Measurements from ENCODE around the gene FHIT. TPM values are rescaled to one million over a fixed set of nuclear protein-coding genes. Genes with fewer than 3 reads are reported as not detected.

Gene FHIT
- total and polyA plus RNA-seq, 10 of the 15 experiments (the other 5 are each of a cell fraction or from before 2014, with no cell fraction given), result 4.2 to 14.9 (median 9.4) TPM

GRCh38 chr3:60610441-60611112, 640.7 kb downstream of the FHIT start:
- Histone ChIP-seq H3K4me2 (ENCODE audit: control insufficient read depth, insufficient read depth) (no peak overlapping the region), H3K27me3 (replicated peaks in 1 of 2; ENCODE audit: control insufficient read depth in 2 of 2, insufficient read depth in 2 of 2, low read length in 1 of 2) (no peaks in the 10 kb centered on the region), H3K9ac (ENCODE audit: control insufficient read depth, insufficient read depth, low read length) (no peak overlapping the region), H3K4me1 (ENCODE audit: control insufficient read depth, insufficient read depth, low read length) (no peaks in the 10 kb centered on the region), H3K9me3 (replicated peaks; ENCODE audit: control insufficient read depth, insufficient read depth, low read length) (no peaks in the 10 kb centered on the region; the same call in 2 of the 3 replicates), H4K20me1 (ENCODE audit: control insufficient read depth, insufficient read depth) (no peaks in the 10 kb centered on the region), H2AFZ (ENCODE audit: control insufficient read depth, low read depth, low read length) (no peak overlapping the region), H3K36me3 (ENCODE audit: control insufficient read depth in 2 of 2, insufficient read depth in 2 of 2, low read length in 1 of 2) (no peaks in the 10 kb centered on the region), H3K27ac (ENCODE audit: control insufficient read depth, insufficient read depth) (no peak overlapping the region), H3K4me3 (no peak overlapping the region), H3K79me2 (ENCODE audit: control insufficient read depth, insufficient read depth, low read length) (no peaks in the 10 kb centered on the region)
- FAIRE-seq, result no peak
- intact Hi-C loops (cut with micrococcal nuclease; ENCODE audit: unreplicated experiment), result no loop called here
- ChIA-PET RAD21 (ENCODE audit: unreplicated experiment) (no interaction called here), SMC1A (ENCODE audit: uncharacterized antibody, unreplicated experiment) (no interaction called here), CTCF (no interaction called here), POLR2A (no interaction called here)
- no TSS peak for BruUV-seq (replicated peaks)
- no peak for DNase-seq (ENCODE audit: low read depth, low spot score)
- in situ Hi-C loops (cut with MboI), result no loop called here
- 50% methylated on average over 7 of the region's 7 CpGs for WGBS (ENCODE audit: insufficient coverage, insufficient replicate concordance, low lambda C conversion rate, missing lambda C conversion rate)
- TF ChIP-seq PRDM15 (CRISPR knock-in tag; IDR thresholded peaks at IDR 0.05), result no peak
- no peak for TF ChIP-seq MEF2A (IDR thresholded peaks at IDR 0.05; ENCODE audit: insufficient read depth, low read depth, low read length)
- TF ChIP-seq NR2F1 (conservative IDR thresholded peaks at IDR 0.05), result no peak
- no peak for TF ChIP-seq YBX1 (IDR thresholded peaks at IDR 0.05)
- no peak for TF ChIP-seq SP1 (IDR thresholded peaks at IDR 0.05; ENCODE audit: low read depth, low read length)
- TF ChIP-seq TARDBP (IDR thresholded peaks at IDR 0.05; ENCODE audit: borderline replicate concordance), result no peak
- no peak for TF ChIP-seq PAX5 (IDR thresholded peaks at IDR 0.05; ENCODE audit: borderline replicate concordance, low read depth, low read length)
- TF ChIP-seq TCF3 (IDR thresholded peaks at IDR 0.05; ENCODE audit: borderline replicate concordance, insufficient read depth, low read depth, low read length), result no peak
- ATAC-seq, result no peak
